Vagina (tissue), 2 donors: ENCODE results near the gene FYB1.

ENCODE experiments used
- POLR2A ChIP-seq, 2 donors: fragments of 450-650 bp; IDR thresholded peaks; one replicate each; pipeline ENCODE4 v1.6.1; 2017; ENCODE audit warnings: antibody characterized with exemption in 2 of 2, mild to moderate bottlenecking in 2 of 2, moderate library complexity in 2 of 2
- TF ChIP-seq, protein P1 (sequence below), 3 experiments: fragments of 450-650 bp in 2 of 3; fragments of 200-600 bp in 1 of 3; sonication (generic) in 1 of 3; IDR thresholded peaks; one replicate each; pipeline ENCODE4 v1.5.1; 2017 to 2019; ENCODE audit warnings: antibody characterized with exemption in 3 of 3, mild to moderate bottlenecking in 2 of 3, moderate library complexity in 2 of 3

DNA sequence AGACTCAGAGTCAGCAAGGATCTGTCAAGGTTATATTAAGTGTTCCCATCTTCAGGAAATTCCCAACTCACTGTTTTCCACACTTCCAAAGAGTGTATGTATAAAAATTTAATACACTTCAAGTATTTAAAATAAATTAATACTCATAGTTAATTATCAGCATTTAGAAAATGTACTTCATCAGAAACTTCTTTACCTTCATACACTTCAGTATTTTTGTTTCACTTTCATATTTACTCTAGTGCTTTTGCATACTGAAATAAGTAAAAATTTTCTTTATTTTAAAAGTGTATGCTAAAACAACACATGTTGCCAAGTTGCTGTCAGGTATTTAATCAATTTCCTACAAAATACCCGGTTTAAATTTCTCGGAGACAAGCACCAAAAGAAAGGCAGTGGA lies 161.6 kb downstream of the FYB1 start:
- no peak for TF ChIP-seq POLR2A (IDR thresholded peaks at IDR 0.05)
- TF ChIP-seq, protein P1, sequence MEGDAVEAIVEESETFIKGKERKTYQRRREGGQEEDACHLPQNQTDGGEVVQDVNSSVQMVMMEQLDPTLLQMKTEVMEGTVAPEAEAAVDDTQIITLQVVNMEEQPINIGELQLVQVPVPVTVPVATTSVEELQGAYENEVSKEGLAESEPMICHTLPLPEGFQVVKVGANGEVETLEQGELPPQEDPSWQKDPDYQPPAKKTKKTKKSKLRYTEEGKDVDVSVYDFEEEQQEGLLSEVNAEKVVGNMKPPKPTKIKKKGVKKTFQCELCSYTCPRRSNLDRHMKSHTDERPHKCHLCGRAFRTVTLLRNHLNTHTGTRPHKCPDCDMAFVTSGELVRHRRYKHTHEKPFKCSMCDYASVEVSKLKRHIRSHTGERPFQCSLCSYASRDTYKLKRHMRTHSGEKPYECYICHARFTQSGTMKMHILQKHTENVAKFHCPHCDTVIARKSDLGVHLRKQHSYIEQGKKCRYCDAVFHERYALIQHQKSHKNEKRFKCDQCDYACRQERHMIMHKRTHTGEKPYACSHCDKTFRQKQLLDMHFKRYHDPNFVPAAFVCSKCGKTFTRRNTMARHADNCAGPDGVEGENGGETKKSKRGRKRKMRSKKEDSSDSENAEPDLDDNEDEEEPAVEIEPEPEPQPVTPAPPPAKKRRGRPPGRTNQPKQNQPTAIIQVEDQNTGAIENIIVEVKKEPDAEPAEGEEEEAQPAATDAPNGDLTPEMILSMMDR (IDR thresholded peaks at IDR 0.05) = no peak
